K562 (cell line): Measurements from ENCODE around the gene HRH3. TPM values are rescaled to one million over a fixed set of nuclear protein-coding genes. Genes with fewer than 3 reads are reported as not detected.
A peak's percentile ranks its signal among the peaks of the same experiment; 100 is the strongest.

Experiments used
- ATAC-seq: fragments of 200-7000 bp; cut with Tn5 transposase; 3 replicates; pipeline ENCODE4 v1.9.1; 2020; ENCODE audit warnings: moderate library complexity
- BruUV-seq: library from RNA; stranded (reverse); fragments of 400-500 nt; replicated peaks from 2 replicates; lab custom pipeline; 2021; lab: Mats Ljungman, UMichigan
- CTCF ChIA-PET: fragments of 300-600 bp; formaldehyde crosslinking; extraction: SDS; loops from one replicate; lab custom pipeline; 2021; ENCODE audit warnings: low intra/inter-chr PET ratio; lab: Yijun Ruan, JAX
- POLR2A ChIA-PET: fragments of 300-600, 350-650 bp; sonication (Branson Sonifier 250); formaldehyde crosslinking; extraction: SDS; loops from one replicate; lab custom pipeline; 2021; ENCODE audit warnings: antibody characterized with exemption, inconsistent platforms; lab: Yijun Ruan, JAX
- DNase-seq, 4 experiments: peaks; one replicate each; pipeline versions ENCODE4 v3.0.0 to v3.0.0-alpha.2; 2011 to 2018; ENCODE audit warnings: low spot score in 3 of 4, mixed read lengths in 3 of 4; ENCODE audit errors: extremely low read depth in 1 of 4
- FAIRE-seq: peaks from 2 replicates; lab custom pipeline; 2011; peaks lifted over from hg19 to GRCh38; lab: Jason Lieb, UNC
- H2AFZ ChIP-seq: 2 replicates; pipeline ENCODE4 v1.6.0; 2011; ENCODE audit warnings: low read depth, low read length, control low read depth, inconsistent platforms
- H3K27ac ChIP-seq: fragments of 200-600 bp; 3 replicates; pipeline ENCODE4 v1.8.0; 2011; ENCODE audit warnings: low read depth, mild to moderate bottlenecking, control low read depth, inconsistent platforms, low read length, moderate library complexity, mixed read lengths; ENCODE audit errors: extremely low read depth
- H3K27me3 ChIP-seq, 2 experiments: fragments of 300-600 bp in 1 of 2; 2 replicates in 1 of 2; 3 replicates in 1 of 2; pipeline versions ENCODE4 v1.6.0 to v1.8.0; 2011; ENCODE audit warnings: inconsistent platforms in 2 of 2, low read length in 2 of 2, mild to moderate bottlenecking in 1 of 2, mixed read lengths in 1 of 2, moderate library complexity in 1 of 2; ENCODE audit not compliant: control insufficient read depth in 2 of 2, insufficient read depth in 2 of 2
- H3K36me3 ChIP-seq: fragments of 300-600 bp; 3 replicates; pipeline ENCODE4 v1.8.0; 2011; ENCODE audit warnings: mild to moderate bottlenecking, low read length, inconsistent platforms; ENCODE audit not compliant: control insufficient read depth, insufficient read depth
- H3K4me1 ChIP-seq, 2 experiments: fragments of 200-600 bp in 1 of 2; replicated peaks in 1 of 2; 2 replicates in 1 of 2; 3 replicates in 1 of 2; pipeline versions ENCODE4 v1.5.1 to v1.8.0; 2011; ENCODE audit warnings: inconsistent platforms in 2 of 2, low read length in 2 of 2, mild to moderate bottlenecking in 1 of 2, mixed read lengths in 1 of 2, moderate library complexity in 1 of 2; ENCODE audit not compliant: control insufficient read depth in 2 of 2, insufficient read depth in 2 of 2
- H3K4me2 ChIP-seq: 2 replicates; pipeline ENCODE4 v1.6.1; 2011; ENCODE audit warnings: low read length, control low read depth, inconsistent platforms, mixed read lengths; ENCODE audit not compliant: insufficient read depth
- H3K4me3 ChIP-seq: fragments of 200-600 bp; sonication (generic), shearing (Covaris generic); 2 replicates; pipeline ENCODE4 v1.5.1; 2016; ENCODE audit warnings: control low read depth, inconsistent platforms
- H3K79me2 ChIP-seq: fragments of 200-600 bp; 3 replicates; pipeline ENCODE4 v1.8.0; 2011; ENCODE audit warnings: low read length, inconsistent platforms; ENCODE audit not compliant: control insufficient read depth, insufficient read depth
- H3K9ac ChIP-seq, 2 experiments: 2 replicates each; pipeline versions ENCODE4 v1.6.0 to v1.6.1; 2011; ENCODE audit warnings: low read depth in 2 of 2, low read length in 2 of 2, control low read depth in 1 of 2, inconsistent platforms in 1 of 2, mild to moderate bottlenecking in 1 of 2, mixed read lengths in 1 of 2; ENCODE audit not compliant: insufficient read depth in 1 of 2
- H3K9me1 ChIP-seq: one replicate; pipeline ENCODE4 v1.6.0; 2011; ENCODE audit warnings: inconsistent platforms, mild to moderate bottlenecking, low read length, moderate library complexity; ENCODE audit not compliant: control insufficient read depth, insufficient read depth
- H3K9me3 ChIP-seq: replicated peaks from 2 replicates; pipeline ENCODE4 v1.5.1; 2011; ENCODE audit warnings: low read depth, low read length, inconsistent platforms; ENCODE audit not compliant: control insufficient read depth, insufficient read depth
- H4K20me1 ChIP-seq: replicated peaks from 2 replicates; pipeline ENCODE4 v1.6.1; 2011; ENCODE audit warnings: low read length, inconsistent platforms, mixed read lengths; ENCODE audit not compliant: control insufficient read depth, insufficient read depth
- CTCF ChIP-seq, 3 experiments: IDR thresholded peaks in 2 of 3; conservative IDR thresholded peaks in 1 of 3; 2 replicates each; pipeline ENCODE4 v1.5.1; 2011 to 2012; ENCODE audit warnings: low read length in 3 of 3, mild to moderate bottlenecking in 3 of 3, control low read depth in 2 of 3, improper control_type of control experiment in 1 of 3, inconsistent platforms in 1 of 3, low read depth in 1 of 3, mixed read lengths in 1 of 3, moderate library complexity in 1 of 3; ENCODE audit not compliant: insufficient read depth in 2 of 3
- FOXJ2 ChIP-seq: fragments of 200-800 bp; sonication (Bioruptor generic); IDR thresholded peaks from 2 replicates; pipeline ENCODE4 v1.6.1; 2016; ENCODE audit warnings: missing genetic modification characterization, missing compliant biosample characterization
- HDAC8 ChIP-seq: fragments of 450-650 bp; IDR thresholded peaks from 2 replicates; pipeline ENCODE4 v1.6.1; 2016; ENCODE audit warnings: mild to moderate bottlenecking, missing genetic modification characterization, moderate library complexity, missing compliant biosample characterization
- HNRNPLL ChIP-seq: fragments of 200-400 bp; formaldehyde crosslinking; IDR thresholded peaks from 2 replicates; pipeline ENCODE4 v1.6.1; 2017; ENCODE audit warnings: low read length, low read depth, mild to moderate bottlenecking; ENCODE audit not compliant: poor library complexity, severe bottlenecking
- POLR2G ChIP-seq: fragments of 200-400 bp; formaldehyde crosslinking; IDR thresholded peaks from 2 replicates; pipeline ENCODE4 v1.6.1; 2017; ENCODE audit warnings: low read depth, mild to moderate bottlenecking, antibody characterized with exemption, low read length, moderate library complexity
- ZBTB7A ChIP-seq: IDR thresholded peaks from 2 replicates; pipeline ENCODE4 v1.6.1; 2011; ENCODE audit warnings: low read depth, mild to moderate bottlenecking, low read length, moderate library complexity, borderline replicate concordance; ENCODE audit not compliant: control insufficient read depth
- WGBS: fragments of 100-300 bp; shearing (Covaris generic); methylation state at CpG from one replicate; pipeline ENCODE4 v1.1.6; 2016; ENCODE audit warnings: low coverage, mixed read lengths; ENCODE audit not compliant: insufficient coverage; ENCODE audit errors: missing lambda C conversion rate; 5-methylcytosine and 5-hydroxymethylcytosine counted together
- in situ Hi-C: fragments of 300-500 bp; cut with MboI; formaldehyde crosslinking; loops from 4 replicates; pipeline ENCODE4 v1.15.0; 2018; ENCODE audit warnings: inconsistent platforms, mixed read lengths
- intact Hi-C: fragments of 100-400 bp; cut with micrococcal nuclease; formaldehyde crosslinking; loops from 2 replicates; pipeline ENCODE4 v1.14.2; 2022
- polyA plus RNA-seq, 8 experiments: library from polyadenylated mRNA; depleted of rRNA in 4 of 8; stranded (reverse) in 5 of 8; unstranded in 3 of 8; fragments of >200 nt; fragmentation: Nextera tagmentation in 2 of 8; fragmentation: Illumina TruSeq in 1 of 8; extraction: Ambion mirVana in 2 of 8; extraction: Trizol in 1 of 8; gene quantifications; 2 replicates each; pipeline versions ENCODE4 v1.2.1 to v1.2.3, GENCODE V29; 2011 to 2014; ENCODE audit warnings: inconsistent platforms in 1 of 8, missing spikeins in 1 of 8
- total RNA-seq, 7 experiments: library from RNA; depleted of rRNA in 6 of 7; stranded (reverse); fragments of >200 nt in 6 of 7; fragmentation: Illumina TruSeq in 2 of 7; extraction: Trizol in 2 of 7; gene quantifications; 2 replicates each; pipeline versions ENCODE4 v1.2.1 to v1.2.3, GENCODE V29; 2011 to 2021; ENCODE audit warnings: low replicate concordance in 1 of 7
- TF ChIP-seq, protein P1 (sequence below): fragments of 250-450 bp; sonication (Bioruptor Pico); IDR thresholded peaks from 2 replicates; pipeline ENCODE4 v1.6.1; 2021; ENCODE audit warnings: mild to moderate bottlenecking

The HRH3 gene
- total and polyA plus RNA-seq, 9 of the 15 experiments (the other 6 are each of a cell fraction or from before 2014, with no cell fraction given), result not detected

DNA sequence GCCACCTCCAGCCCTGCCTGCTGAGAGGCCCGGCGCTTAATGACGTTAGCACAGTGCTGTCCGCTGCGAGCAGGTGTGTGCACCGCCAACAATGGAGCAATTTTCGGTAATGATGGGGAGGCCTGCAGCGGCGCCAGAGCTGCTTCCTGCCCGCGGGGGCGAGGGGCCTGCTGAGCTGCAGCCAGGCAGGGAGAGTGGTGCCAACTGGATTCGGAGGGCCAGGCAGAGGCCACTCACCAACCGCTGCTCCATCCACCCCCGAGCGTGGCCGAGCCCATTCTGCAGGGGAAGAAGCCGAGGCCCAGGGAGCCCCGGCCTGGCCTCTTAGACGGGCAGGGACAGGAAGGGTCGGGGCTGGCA, 9.6 kb downstream of the HRH3 start:
- no peaks in the 10 kb centered on the region for H3K9me3 ChIP-seq
- H3K36me3 ChIP-seq, result no peaks in the 10 kb centered on the region
- intact Hi-C loops, result no loop called here
- 0 out of 4 replicates have a peak overlapping the region, but pooled peaks of 1 of the 2 experiments have one; percentile 45 for H3K9ac ChIP-seq
- in situ Hi-C loops, result no loop called here
- CTCF ChIA-PET, result no interaction called here
- TF ChIP-seq HDAC8 (tag) (no peak), FOXJ2 (tag) (no peak), POLR2G (peak; percentile 49), HNRNPLL (no peak)
- TF ChIP-seq, all 486 proteins: peak for 1
- no peak for FAIRE-seq
- POLR2A ChIA-PET, result no interaction called here
- Histone ChIP-seq H2AFZ (no peak overlapping the region), H3K27me3 (peaks cover 8 to 43% of the 10 kb centered on the region in 2 experiments; a peak in 4 of 5 replicates), H3K9me1 (peaks cover 3% of the 10 kb centered on the region), H3K4me1 (peaks cover 4 to 54% of the 10 kb centered on the region in 2 experiments; a peak in 3 of 5 replicates), H4K20me1 (peaks cover 30% of the 10 kb centered on the region), H3K4me3 (no peak overlapping the region), H3K27ac (no peak overlapping the region), H3K79me2 (no peaks in the 10 kb centered on the region), H3K4me2 (no peak overlapping the region)
- 19% methylated on average over 20 of the region's 21 CpGs for WGBS
- no peak for DNase-seq
- BruUV-seq, result no TSS peak
- ATAC-seq, result no peak

DNA sequence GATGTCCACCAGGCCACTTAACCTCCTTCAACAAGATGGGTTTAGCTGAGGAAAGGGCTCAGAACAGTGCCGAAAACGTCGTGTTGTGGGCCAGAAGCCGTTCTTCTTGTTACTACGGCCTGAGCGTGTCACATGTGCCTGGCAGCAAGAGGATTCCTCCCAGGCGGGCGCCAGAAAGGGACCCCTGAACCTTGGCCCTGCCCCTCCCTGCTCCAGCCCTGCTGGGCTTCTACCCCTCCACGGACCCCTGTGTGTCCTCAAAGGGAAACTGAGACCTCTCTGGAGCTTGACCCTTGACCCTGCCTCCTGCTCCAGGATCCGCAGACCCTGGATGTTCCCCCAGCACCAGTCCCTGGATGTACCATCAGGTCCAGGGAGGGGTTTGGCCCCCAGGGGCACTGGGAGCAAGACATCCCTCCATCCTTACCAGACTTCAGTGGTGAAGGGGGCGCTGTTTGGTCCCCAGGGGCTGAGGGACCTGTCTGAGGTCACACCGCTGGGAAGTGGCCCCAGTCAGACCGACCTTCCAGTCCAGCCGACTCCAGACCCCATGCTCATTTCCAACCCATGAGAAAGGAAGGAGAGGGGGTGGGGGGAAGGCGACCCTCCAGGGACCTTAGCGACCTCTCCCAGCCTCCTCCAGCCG, 10.1 kb downstream of the HRH3 start:
- peak; percentile 27; the same call in 2 of the 3 replicates for ATAC-seq
- Histone ChIP-seq H2AFZ (no peak overlapping the region), H3K27ac (no peak overlapping the region), H3K9me1 (peaks cover 3% of the 10 kb centered on the region), H3K79me2 (no peaks in the 10 kb centered on the region), H3K4me3 (no peak overlapping the region), H4K20me1 (peaks cover 30% of the 10 kb centered on the region), H3K4me2 (no peak overlapping the region), H3K9ac (peak overlapping the region in 1 of 2 experiments; percentile 45; a peak in 1 of 4 replicates), H3K36me3 (no peaks in the 10 kb centered on the region), H3K9me3 (no peaks in the 10 kb centered on the region), H3K27me3 (peaks cover 7 to 38% of the 10 kb centered on the region in 2 experiments; a peak in 4 of 5 replicates), H3K4me1 (peaks cover 4 to 54% of the 10 kb centered on the region in 2 experiments; a peak in 3 of 5 replicates)
- no TSS peak for BruUV-seq
- 27% methylated on average over 15 of the region's 17 CpGs for WGBS
- in situ Hi-C loops, result no loop called here
- ChIA-PET CTCF (no interaction called here), POLR2A (interaction anchor here (0.6 to 1.7 kb wide), 5 partner anchors 9 to 199 kb away, joined by 3 to 5 read pairs (median 4); no protein-coding TSS in a partner anchor)
- intact Hi-C loops, result no loop called here
- no peak for DNase-seq
- FAIRE-seq, result no peak
- peak; percentile 27; the same call in 1 of the 2 replicates for TF ChIP-seq ZBTB7A
- TF ChIP-seq CTCF (IDR thresholded peaks at IDR 0.05 in 2 of 3, conservative IDR thresholded peaks at IDR 0.05 in 1 of 3; ENCODE audit: insufficient read depth in 2 of 3, low read depth in 1 of 3, low read length in 3 of 3), result peak in 2 of 3 experiments; percentile 9 to 13; a peak in 2 of 6 replicates
- TF ChIP-seq, protein P1, sequence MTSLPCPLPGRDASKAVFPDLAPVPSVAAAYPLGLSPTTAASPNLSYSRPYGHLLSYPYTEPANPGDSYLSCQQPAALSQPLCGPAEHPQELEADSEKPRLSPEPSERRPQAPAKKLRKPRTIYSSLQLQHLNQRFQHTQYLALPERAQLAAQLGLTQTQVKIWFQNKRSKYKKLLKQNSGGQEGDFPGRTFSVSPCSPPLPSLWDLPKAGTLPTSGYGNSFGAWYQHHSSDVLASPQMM (CRISPR knock-in tag), result no peak
